H9 (cell line): ENCODE data around the gene RGP1. TPM values are rescaled to one million over a fixed set of nuclear protein-coding genes. Genes with fewer than 3 reads are reported as not detected.

Experiments
- DNase-seq: peaks from one replicate; pipeline ENCODE4 v3.0.0-alpha.2; 2017
- H2AFZ ChIP-seq: one replicate; pipeline ENCODE4 v1.6.1; 2013; ENCODE audit warnings: mild to moderate bottlenecking, low read length, control low read depth, moderate library complexity
- H2AK5ac ChIP-seq: 2 replicates; pipeline ENCODE4 v1.6.1; 2013; ENCODE audit warnings: low read length, control low read depth, mixed read lengths; ENCODE audit not compliant: insufficient read length
- H2BK120ac ChIP-seq: one replicate; pipeline ENCODE4 v1.6.1; 2013; ENCODE audit warnings: low read depth, mild to moderate bottlenecking, low read length, control low read depth, inconsistent platforms; ENCODE audit not compliant: poor library complexity, severe bottlenecking
- H2BK12ac ChIP-seq: 2 replicates; pipeline ENCODE4 v1.6.1; 2013; ENCODE audit warnings: low read length, control low read depth, mixed read lengths, low read depth; ENCODE audit not compliant: insufficient read length
- H2BK15ac ChIP-seq: 2 replicates; pipeline ENCODE4 v1.6.1; 2013; ENCODE audit warnings: low read depth, low read length, control low read depth
- H2BK20ac ChIP-seq: one replicate; pipeline ENCODE4 v1.6.1; 2013; ENCODE audit warnings: low read depth, mild to moderate bottlenecking, low read length, control low read depth, inconsistent platforms; ENCODE audit not compliant: poor library complexity, severe bottlenecking
- H2BK5ac ChIP-seq: 2 replicates; pipeline ENCODE4 v1.6.1; 2013; ENCODE audit warnings: low read length, control low read depth, mixed read lengths; ENCODE audit not compliant: insufficient read length
- H3K14ac ChIP-seq: 2 replicates; pipeline ENCODE4 v1.6.1; 2013; ENCODE audit warnings: low read length, control low read depth; ENCODE audit not compliant: insufficient read depth
- H3K18ac ChIP-seq: 2 replicates; pipeline ENCODE4 v1.6.1; 2013; ENCODE audit warnings: low read depth, mild to moderate bottlenecking, mixed read lengths, low read length, control low read depth; ENCODE audit not compliant: insufficient read length
- H3K23ac ChIP-seq: 2 replicates; pipeline ENCODE4 v1.6.1; 2013; ENCODE audit warnings: low read length, control low read depth, mixed read lengths, low read depth; ENCODE audit not compliant: insufficient read length
- H3K23me2 ChIP-seq: 2 replicates; pipeline ENCODE4 v1.6.1; 2013; ENCODE audit warnings: low read depth, mild to moderate bottlenecking, mixed read lengths, low read length, control low read depth; ENCODE audit not compliant: insufficient read length, poor library complexity, severe bottlenecking
- H3K27ac ChIP-seq: 2 replicates; pipeline ENCODE4 v1.5.1; 2013; ENCODE audit warnings: low read length, control low read depth, mixed read lengths, low read depth; ENCODE audit not compliant: insufficient read length
- H3K27me3 ChIP-seq: 2 replicates; pipeline ENCODE4 v1.6.1; 2013; ENCODE audit warnings: low read length, control low read depth, inconsistent platforms; ENCODE audit not compliant: insufficient read depth
- H3K4ac ChIP-seq: 2 replicates; pipeline ENCODE4 v1.6.1; 2013; ENCODE audit warnings: low read depth, mild to moderate bottlenecking, control low read depth, inconsistent platforms, low read length, moderate library complexity
- H3K4me1 ChIP-seq: 2 replicates; pipeline ENCODE4 v1.6.1; 2013; ENCODE audit warnings: low read length, control low read depth, inconsistent platforms; ENCODE audit not compliant: insufficient read depth
- H3K4me2 ChIP-seq: 2 replicates; pipeline ENCODE4 v1.6.1; 2013; ENCODE audit warnings: low read length, control low read depth, mixed read lengths; ENCODE audit not compliant: insufficient read length, insufficient read depth
- H3K56ac ChIP-seq: 2 replicates; pipeline ENCODE4 v1.6.1; 2013; ENCODE audit warnings: low read depth, mild to moderate bottlenecking, mixed read lengths, low read length, control low read depth; ENCODE audit not compliant: insufficient read length
- H3K79me1 ChIP-seq: 2 replicates; pipeline ENCODE4 v1.6.1; 2013; ENCODE audit warnings: low read depth, mild to moderate bottlenecking, moderate library complexity, low read length, control low read depth, inconsistent platforms; ENCODE audit not compliant: insufficient read depth, poor library complexity, severe bottlenecking
- H3K79me2 ChIP-seq: 2 replicates; pipeline ENCODE4 v1.6.1; 2013; ENCODE audit warnings: low read length, control low read depth, inconsistent platforms; ENCODE audit not compliant: insufficient read depth
- H3K9ac ChIP-seq: 2 replicates; pipeline ENCODE4 v1.6.1; 2013; ENCODE audit warnings: low read length, control low read depth, mixed read lengths; ENCODE audit not compliant: insufficient read length; ENCODE audit errors: extremely low read depth
- H3K9me3 ChIP-seq: one replicate; pipeline ENCODE4 v1.6.1; 2013; ENCODE audit warnings: low read depth, low read length, inconsistent platforms; ENCODE audit not compliant: control insufficient read depth
- H3T11ph ChIP-seq: one replicate; pipeline ENCODE4 v1.6.1; 2013; ENCODE audit warnings: mild to moderate bottlenecking, low read length, control low read depth, inconsistent platforms
- H4K20me1 ChIP-seq: one replicate; pipeline ENCODE4 v1.6.1; 2013; ENCODE audit not compliant: control insufficient read depth, insufficient read length, insufficient read depth
- H4K5ac ChIP-seq: 2 replicates; pipeline ENCODE4 v1.6.1; 2013; ENCODE audit warnings: low read depth, mild to moderate bottlenecking, mixed read lengths, low read length, control low read depth; ENCODE audit not compliant: insufficient read length
- H4K8ac ChIP-seq: replicated peaks from 2 replicates; pipeline ENCODE4 v1.6.1; 2013; ENCODE audit warnings: low read length, control low read depth, mixed read lengths, low read depth; ENCODE audit not compliant: insufficient read length
- H4K91ac ChIP-seq: 2 replicates; pipeline ENCODE4 v1.6.1; 2013; ENCODE audit warnings: low read depth, mild to moderate bottlenecking, moderate library complexity, mixed read lengths, low read length, control low read depth; ENCODE audit not compliant: insufficient read length
- H3K27ac Mint-ChIP-seq, 3 experiments: 2 replicates in 2 of 3; 3 replicates in 1 of 3; pipeline ENCODE4 v1.8.0; 2020 to 2021; ENCODE audit warnings: mixed read lengths in 3 of 3, mild to moderate bottlenecking in 1 of 3, moderate library complexity in 1 of 3
- H3K27me3 Mint-ChIP-seq: 2 replicates; pipeline ENCODE4 v1.8.0; 2021; ENCODE audit warnings: low read depth, mild to moderate bottlenecking, moderate library complexity, mixed read lengths
- H3K36me3 Mint-ChIP-seq, 3 experiments: 2 replicates in 2 of 3; 3 replicates in 1 of 3; pipeline ENCODE4 v1.8.0; 2020 to 2021; ENCODE audit warnings: low read depth in 3 of 3, mixed read lengths in 3 of 3; ENCODE audit not compliant: insufficient read depth in 1 of 3
- H3K4me1 Mint-ChIP-seq, 2 experiments: 2 replicates each; pipeline ENCODE4 v1.8.0; 2020; ENCODE audit warnings: mixed read lengths in 2 of 2
- H3K4me3 Mint-ChIP-seq, 2 experiments: 2 replicates in 1 of 2; 3 replicates in 1 of 2; pipeline ENCODE4 v1.8.0; 2020 to 2021; ENCODE audit warnings: mild to moderate bottlenecking in 2 of 2, mixed read lengths in 2 of 2, moderate library complexity in 1 of 2
- H3K9me3 Mint-ChIP-seq, 2 experiments: 2 replicates in 1 of 2; 3 replicates in 1 of 2; pipeline ENCODE4 v1.8.0; 2020; ENCODE audit warnings: mild to moderate bottlenecking in 2 of 2, mixed read lengths in 2 of 2, moderate library complexity in 1 of 2
- WGBS: extraction: QIAGEN DNeasy Blood & Tissue Kit; methylation state at CpG from one replicate; pipeline ENCODE4 v1.1.7; 2013; ENCODE audit warnings: missing lambda C conversion rate, low lambda C conversion rate, mixed read lengths; ENCODE audit not compliant: insufficient read length; ENCODE audit errors: extremely low coverage; 5-methylcytosine and 5-hydroxymethylcytosine counted together
- total RNA-seq: library from RNA; stranded (reverse); gene quantifications from 2 replicates; pipeline ENCODE4 v1.2.1, GENCODE V29; 2021
- TF ChIP-seq, protein P1 (sequence below): fragments of 200-600 bp; sonication (generic); conservative IDR thresholded peaks from 3 replicates; pipeline ENCODE4 v1.8.0; 2021; ENCODE audit warnings: antibody characterized with exemption, mild to moderate bottlenecking

Gene RGP1
- total RNA-seq, 1 experiment from 2014 or later: 25.7 TPM

DNA sequence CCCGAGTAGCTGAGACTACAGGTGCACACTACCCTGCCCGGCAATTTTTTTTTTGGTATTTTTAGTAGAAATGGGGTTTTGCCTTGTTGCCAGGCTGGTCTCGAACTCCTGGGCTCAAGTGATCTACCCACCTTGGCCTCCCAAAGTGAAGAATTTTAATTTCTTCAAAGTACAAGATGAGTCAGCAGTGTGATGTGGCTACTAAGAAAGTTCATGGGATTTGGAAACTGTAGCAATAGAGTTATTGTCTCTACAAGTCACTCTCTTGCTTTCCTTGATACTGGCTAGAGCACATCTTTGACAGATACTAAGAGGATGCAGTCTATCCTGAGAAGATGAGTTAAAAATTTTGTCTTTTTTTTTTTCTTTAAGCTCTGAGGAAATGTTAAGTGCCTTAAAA lies 15.0 kb upstream of the RGP1 start:
- H3K14ac ChIP-seq: no peak overlapping the region
- H4K8ac ChIP-seq: no peak overlapping the region
- no peak overlapping the region for H3K27ac Mint-ChIP-seq
- no peak overlapping the region for H2BK20ac ChIP-seq
- H3K23me2 ChIP-seq: peaks cover 7% of the 10 kb centered on the region
- no peak overlapping the region for H3K9ac ChIP-seq
- H3K4me3 Mint-ChIP-seq: no peak overlapping the region
- peaks cover 24 to 47% (median 45%) of the 10 kb centered on the region in 3 experiments; a peak in 6 of 7 replicates for H3K36me3 Mint-ChIP-seq
- H3K27ac ChIP-seq: no peak overlapping the region
- H3K4me2 ChIP-seq: no peak overlapping the region
- no peaks in the 10 kb centered on the region for H4K20me1 ChIP-seq
- H4K5ac ChIP-seq: no peak overlapping the region
- H3K27me3 Mint-ChIP-seq: no peaks in the 10 kb centered on the region; the same call in 1 of the 2 replicates
- H3T11ph ChIP-seq: no peak overlapping the region
- H2BK15ac ChIP-seq: no peak overlapping the region
- TF ChIP-seq, protein P1, sequence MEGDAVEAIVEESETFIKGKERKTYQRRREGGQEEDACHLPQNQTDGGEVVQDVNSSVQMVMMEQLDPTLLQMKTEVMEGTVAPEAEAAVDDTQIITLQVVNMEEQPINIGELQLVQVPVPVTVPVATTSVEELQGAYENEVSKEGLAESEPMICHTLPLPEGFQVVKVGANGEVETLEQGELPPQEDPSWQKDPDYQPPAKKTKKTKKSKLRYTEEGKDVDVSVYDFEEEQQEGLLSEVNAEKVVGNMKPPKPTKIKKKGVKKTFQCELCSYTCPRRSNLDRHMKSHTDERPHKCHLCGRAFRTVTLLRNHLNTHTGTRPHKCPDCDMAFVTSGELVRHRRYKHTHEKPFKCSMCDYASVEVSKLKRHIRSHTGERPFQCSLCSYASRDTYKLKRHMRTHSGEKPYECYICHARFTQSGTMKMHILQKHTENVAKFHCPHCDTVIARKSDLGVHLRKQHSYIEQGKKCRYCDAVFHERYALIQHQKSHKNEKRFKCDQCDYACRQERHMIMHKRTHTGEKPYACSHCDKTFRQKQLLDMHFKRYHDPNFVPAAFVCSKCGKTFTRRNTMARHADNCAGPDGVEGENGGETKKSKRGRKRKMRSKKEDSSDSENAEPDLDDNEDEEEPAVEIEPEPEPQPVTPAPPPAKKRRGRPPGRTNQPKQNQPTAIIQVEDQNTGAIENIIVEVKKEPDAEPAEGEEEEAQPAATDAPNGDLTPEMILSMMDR: no peak
- H2AK5ac ChIP-seq: no peak overlapping the region
- no peak overlapping the region for H2BK12ac ChIP-seq
- peaks cover 15 to 16% of the 10 kb centered on the region in 2 experiments for H3K4me1 Mint-ChIP-seq
- no peak overlapping the region for H3K23ac ChIP-seq
- H3K27me3 ChIP-seq: no peaks in the 10 kb centered on the region
- H3K4ac ChIP-seq: no peak overlapping the region
- no peak overlapping the region for H2BK5ac ChIP-seq
- H3K56ac ChIP-seq: no peak overlapping the region
- H3K4me1 ChIP-seq: peaks cover 10% of the 10 kb centered on the region; the same call in 1 of the 2 replicates
- H3K79me2 ChIP-seq: peaks cover 6% of the 10 kb centered on the region; the same call in 1 of the 2 replicates
- no CpG with 5 or more reads among the region's 3 CpGs for WGBS
- no peaks in the 10 kb centered on the region for H3K79me1 ChIP-seq
- H4K91ac ChIP-seq: no peak overlapping the region
- H3K9me3 ChIP-seq: no peaks in the 10 kb centered on the region
- H2AFZ ChIP-seq: no peak overlapping the region
- no peaks in the 10 kb centered on the region for H3K9me3 Mint-ChIP-seq
- H3K18ac ChIP-seq: no peak overlapping the region
- H2BK120ac ChIP-seq: no peak overlapping the region
- DNase-seq: no peak
